Astrocyte of the spinal cord (primary cell): ENCODE data around the gene PPIL4.

ENCODE experiments used
- DNase-seq: peaks from one replicate; pipeline ENCODE4 v3.0.0; 2011; ENCODE audit warnings: low read depth, low spot score
- H3K4me3 ChIP-seq: 2 replicates; pipeline ENCODE4 v1.5.1; 2011; ENCODE audit warnings: low read depth, mild to moderate bottlenecking, low read length, moderate library complexity
- CTCF ChIP-seq: IDR thresholded peaks from 2 replicates; pipeline ENCODE4 v1.5.1; 2012; ENCODE audit warnings: low read depth, mild to moderate bottlenecking, low read length, inconsistent platforms
- in situ Hi-C: cut with HindIII; loops from 2 replicates; pipeline ENCODE4 v1.10.0; 2017; ENCODE audit warnings: low sequenced_read_pairs

PPIL4 gene

GRCh38 chr6:149480502-149481280 lies 65.2 kb downstream of the PPIL4 start:
- DNase-seq = no peak
- H3K4me3 ChIP-seq = no peak overlapping the region
- in situ Hi-C loops = no loop called here
- TF ChIP-seq CTCF = no peak

- in situ Hi-C loops = no loop called here
- no peak for DNase-seq
- H3K4me3 ChIP-seq = no peak overlapping the region
- no peak for TF ChIP-seq CTCF
Observed at GRCh38 chr6:149478631-149479314, 67.1 kb downstream of the PPIL4 start.

- DNase-seq = no peak
- in situ Hi-C loops = no loop called here
- H3K4me3 ChIP-seq = no peak overlapping the region
- TF ChIP-seq CTCF = no peak
Observed at GRCh38 chr6:149477544-149477943, 68.3 kb downstream of the PPIL4 start.

- TF ChIP-seq CTCF = no peak
- DNase-seq = no peak
- in situ Hi-C loops = no loop called here
- no peak overlapping the region for H3K4me3 ChIP-seq
Observed at GRCh38 chr6:149476789-149477455, 68.9 kb downstream of the PPIL4 start.

GRCh38 chr6:149474108-149474935 lies 71.5 kb downstream of the PPIL4 start:
- no peak overlapping the region for H3K4me3 ChIP-seq
- no peak for DNase-seq
- in situ Hi-C loops = no loop called here

More at GRCh38 chr6:149474108-149474935, 71.5 kb downstream of the PPIL4 start:
- TF ChIP-seq CTCF = no peak
